ENCODE measurements around the gene GSTA5.
"Not testable (repeated sequence)": the region's sequence is repeated elsewhere in the genome, so short reads cannot be mapped to it uniquely, and the experiment has no call there.

- TF ChIP-seq CTCF (conservative IDR thresholded peaks at IDR 0.05; ENCODE audit: low read depth, low read length); EZH2 (IDR thresholded peaks at IDR 0.05; ENCODE audit: borderline replicate concordance, low read depth, low read length, poor library complexity, severe bottlenecking): not testable (repeated sequence)
These were observed 13.4 kb downstream of the GSTA5 start for GRCh38 chr6:52827073-52827783.

Data from A673 (cell line).